ENCODE measurements around the gene OLFML2B.

The OLFML2B gene

DNA sequence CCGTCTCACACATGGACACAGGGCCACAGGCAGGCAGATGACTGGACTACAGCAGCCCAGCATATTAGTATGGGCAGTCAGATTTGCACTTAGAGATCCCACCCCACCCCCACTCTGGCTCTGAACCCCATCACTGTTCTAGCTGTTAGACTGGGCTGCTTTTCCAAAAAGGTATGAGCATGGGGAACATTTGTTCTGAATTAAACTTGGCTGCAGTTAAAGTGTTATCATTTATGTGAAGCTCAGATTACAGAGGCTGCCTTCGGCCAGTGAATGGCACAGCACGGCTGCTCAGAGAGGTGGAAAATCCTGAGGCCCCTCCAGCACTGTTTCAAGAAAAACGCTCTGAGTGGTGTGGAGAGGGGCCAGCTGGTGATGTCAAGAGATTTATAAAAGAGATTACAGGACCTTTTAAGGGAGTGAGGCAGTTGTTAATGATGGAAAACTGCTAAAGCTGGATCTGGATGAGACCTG lies 38.9 kb upstream of the OLFML2B start (continued):
- peak; percentile 54; the same call in 1 of the 2 replicates for TF ChIP-seq ZNF366 (tag by site-specific recombination; conservative IDR thresholded peaks at IDR 0.05)
- peak; percentile 76 for TF ChIP-seq ZXDB (tag by site-specific recombination; IDR thresholded peaks at IDR 0.05)
- peak; percentile 61 for TF ChIP-seq ZFP69B (tag by site-specific recombination; IDR thresholded peaks at IDR 0.05)
- peak; percentile 69; the same call in 1 of the 2 replicates for TF ChIP-seq ZBTB48 (tag by site-specific recombination; IDR thresholded peaks at IDR 0.05)
- TF ChIP-seq, protein P1, sequence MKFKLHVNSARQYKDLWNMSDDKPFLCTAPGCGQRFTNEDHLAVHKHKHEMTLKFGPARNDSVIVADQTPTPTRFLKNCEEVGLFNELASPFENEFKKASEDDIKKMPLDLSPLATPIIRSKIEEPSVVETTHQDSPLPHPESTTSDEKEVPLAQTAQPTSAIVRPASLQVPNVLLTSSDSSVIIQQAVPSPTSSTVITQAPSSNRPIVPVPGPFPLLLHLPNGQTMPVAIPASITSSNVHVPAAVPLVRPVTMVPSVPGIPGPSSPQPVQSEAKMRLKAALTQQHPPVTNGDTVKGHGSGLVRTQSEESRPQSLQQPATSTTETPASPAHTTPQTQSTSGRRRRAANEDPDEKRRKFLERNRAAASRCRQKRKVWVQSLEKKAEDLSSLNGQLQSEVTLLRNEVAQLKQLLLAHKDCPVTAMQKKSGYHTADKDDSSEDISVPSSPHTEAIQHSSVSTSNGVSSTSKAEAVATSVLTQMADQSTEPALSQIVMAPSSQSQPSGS (tag by site-specific recombination; IDR thresholded peaks at IDR 0.05; ENCODE audit: low read depth), result 0 out of 2 replicates have a peak, but pooled peaks have one; percentile 33
- TF ChIP-seq ZNF785 (tag by site-specific recombination; IDR thresholded peaks at IDR 0.05), result no peak
- peak; percentile 51; the same call in 1 of the 2 replicates for TF ChIP-seq OSR2 (tag by site-specific recombination; IDR thresholded peaks at IDR 0.05)
- no peak for TF ChIP-seq ZNF501 (tag by site-specific recombination; IDR thresholded peaks at IDR 0.05)
- TF ChIP-seq MZF1 (tag by site-specific recombination; IDR thresholded peaks at IDR 0.05; ENCODE audit: borderline replicate concordance), result peak; percentile 78; the same call in 1 of the 2 replicates
- TF ChIP-seq, protein P2, sequence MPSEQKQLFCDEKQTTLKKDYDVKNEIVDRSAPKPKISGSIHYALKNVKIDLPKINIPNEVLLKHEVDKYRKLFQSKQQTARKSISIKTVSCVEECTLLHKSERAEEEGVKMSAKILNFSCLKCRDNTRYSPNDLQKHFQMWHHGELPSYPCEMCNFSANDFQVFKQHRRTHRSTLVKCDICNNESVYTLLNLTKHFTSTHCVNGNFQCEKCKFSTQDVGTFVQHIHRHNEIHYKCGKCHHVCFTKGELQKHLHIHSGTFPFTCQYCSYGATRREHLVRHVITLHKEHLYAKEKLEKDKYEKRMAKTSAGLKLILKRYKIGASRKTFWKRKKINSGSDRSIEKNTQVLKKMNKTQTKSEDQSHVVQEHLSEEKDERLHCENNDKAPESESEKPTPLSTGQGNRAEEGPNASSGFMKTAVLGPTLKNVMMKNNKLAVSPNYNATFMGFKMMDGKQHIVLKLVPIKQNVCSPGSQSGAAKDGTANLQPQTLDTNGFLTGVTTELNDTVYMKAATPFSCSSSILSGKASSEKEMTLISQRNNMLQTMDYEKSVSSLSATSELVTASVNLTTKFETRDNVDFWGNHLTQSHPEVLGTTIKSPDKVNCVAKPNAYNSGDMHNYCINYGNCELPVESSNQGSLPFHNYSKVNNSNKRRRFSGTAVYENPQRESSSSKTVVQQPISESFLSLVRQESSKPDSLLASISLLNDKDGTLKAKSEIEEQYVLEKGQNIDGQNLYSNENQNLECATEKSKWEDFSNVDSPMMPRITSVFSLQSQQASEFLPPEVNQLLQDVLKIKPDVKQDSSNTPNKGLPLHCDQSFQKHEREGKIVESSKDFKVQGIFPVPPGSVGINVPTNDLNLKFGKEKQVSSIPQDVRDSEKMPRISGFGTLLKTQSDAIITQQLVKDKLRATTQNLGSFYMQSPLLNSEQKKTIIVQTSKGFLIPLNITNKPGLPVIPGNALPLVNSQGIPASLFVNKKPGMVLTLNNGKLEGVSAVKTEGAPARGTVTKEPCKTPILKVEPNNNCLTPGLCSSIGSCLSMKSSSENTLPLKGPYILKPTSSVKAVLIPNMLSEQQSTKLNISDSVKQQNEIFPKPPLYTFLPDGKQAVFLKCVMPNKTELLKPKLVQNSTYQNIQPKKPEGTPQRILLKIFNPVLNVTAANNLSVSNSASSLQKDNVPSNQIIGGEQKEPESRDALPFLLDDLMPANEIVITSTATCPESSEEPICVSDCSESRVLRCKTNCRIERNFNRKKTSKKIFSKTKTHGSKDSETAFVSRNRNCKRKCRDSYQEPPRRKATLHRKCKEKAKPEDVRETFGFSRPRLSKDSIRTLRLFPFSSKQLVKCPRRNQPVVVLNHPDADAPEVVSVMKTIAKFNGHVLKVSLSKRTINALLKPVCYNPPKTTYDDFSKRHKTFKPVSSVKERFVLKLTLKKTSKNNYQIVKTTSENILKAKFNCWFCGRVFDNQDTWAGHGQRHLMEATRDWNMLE (tag by site-specific recombination; conservative IDR thresholded peaks at IDR 0.05; ENCODE audit: low read depth), result no peak
- TF ChIP-seq, protein P3, sequence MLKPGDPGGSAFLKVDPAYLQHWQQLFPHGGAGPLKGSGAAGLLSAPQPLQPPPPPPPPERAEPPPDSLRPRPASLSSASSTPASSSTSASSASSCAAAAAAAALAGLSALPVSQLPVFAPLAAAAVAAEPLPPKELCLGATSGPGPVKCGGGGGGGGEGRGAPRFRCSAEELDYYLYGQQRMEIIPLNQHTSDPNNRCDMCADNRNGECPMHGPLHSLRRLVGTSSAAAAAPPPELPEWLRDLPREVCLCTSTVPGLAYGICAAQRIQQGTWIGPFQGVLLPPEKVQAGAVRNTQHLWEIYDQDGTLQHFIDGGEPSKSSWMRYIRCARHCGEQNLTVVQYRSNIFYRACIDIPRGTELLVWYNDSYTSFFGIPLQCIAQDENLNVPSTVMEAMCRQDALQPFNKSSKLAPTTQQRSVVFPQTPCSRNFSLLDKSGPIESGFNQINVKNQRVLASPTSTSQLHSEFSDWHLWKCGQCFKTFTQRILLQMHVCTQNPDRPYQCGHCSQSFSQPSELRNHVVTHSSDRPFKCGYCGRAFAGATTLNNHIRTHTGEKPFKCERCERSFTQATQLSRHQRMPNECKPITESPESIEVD (tag by site-specific recombination; IDR thresholded peaks at IDR 0.05), result peak; percentile 100
- TF ChIP-seq, protein P4, sequence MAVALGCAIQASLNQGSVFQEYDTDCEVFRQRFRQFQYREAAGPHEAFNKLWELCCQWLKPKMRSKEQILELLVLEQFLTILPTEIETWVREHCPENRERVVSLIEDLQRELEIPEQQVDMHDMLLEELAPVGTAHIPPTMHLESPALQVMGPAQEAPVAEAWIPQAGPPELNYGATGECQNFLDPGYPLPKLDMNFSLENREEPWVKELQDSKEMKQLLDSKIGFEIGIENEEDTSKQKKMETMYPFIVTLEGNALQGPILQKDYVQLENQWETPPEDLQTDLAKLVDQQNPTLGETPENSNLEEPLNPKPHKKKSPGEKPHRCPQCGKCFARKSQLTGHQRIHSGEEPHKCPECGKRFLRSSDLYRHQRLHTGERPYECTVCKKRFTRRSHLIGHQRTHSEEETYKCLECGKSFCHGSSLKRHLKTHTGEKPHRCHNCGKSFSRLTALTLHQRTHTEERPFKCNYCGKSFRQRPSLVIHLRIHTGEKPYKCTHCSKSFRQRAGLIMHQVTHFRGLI (tag by site-specific recombination; IDR thresholded peaks at IDR 0.05), result peak; percentile 33; the same call in 1 of the 2 replicates
- TF ChIP-seq OVOL3 (tag by site-specific recombination; IDR thresholded peaks at IDR 0.05), result 0 out of 2 replicates have a peak, but pooled peaks have one; percentile 12
- peak; percentile 57 for TF ChIP-seq KLF10 (tag by site-specific recombination; IDR thresholded peaks at IDR 0.05)
- TF ChIP-seq ZNF335 (tag by site-specific recombination; conservative IDR thresholded peaks at IDR 0.05), result no peak
- TF ChIP-seq, protein P5, sequence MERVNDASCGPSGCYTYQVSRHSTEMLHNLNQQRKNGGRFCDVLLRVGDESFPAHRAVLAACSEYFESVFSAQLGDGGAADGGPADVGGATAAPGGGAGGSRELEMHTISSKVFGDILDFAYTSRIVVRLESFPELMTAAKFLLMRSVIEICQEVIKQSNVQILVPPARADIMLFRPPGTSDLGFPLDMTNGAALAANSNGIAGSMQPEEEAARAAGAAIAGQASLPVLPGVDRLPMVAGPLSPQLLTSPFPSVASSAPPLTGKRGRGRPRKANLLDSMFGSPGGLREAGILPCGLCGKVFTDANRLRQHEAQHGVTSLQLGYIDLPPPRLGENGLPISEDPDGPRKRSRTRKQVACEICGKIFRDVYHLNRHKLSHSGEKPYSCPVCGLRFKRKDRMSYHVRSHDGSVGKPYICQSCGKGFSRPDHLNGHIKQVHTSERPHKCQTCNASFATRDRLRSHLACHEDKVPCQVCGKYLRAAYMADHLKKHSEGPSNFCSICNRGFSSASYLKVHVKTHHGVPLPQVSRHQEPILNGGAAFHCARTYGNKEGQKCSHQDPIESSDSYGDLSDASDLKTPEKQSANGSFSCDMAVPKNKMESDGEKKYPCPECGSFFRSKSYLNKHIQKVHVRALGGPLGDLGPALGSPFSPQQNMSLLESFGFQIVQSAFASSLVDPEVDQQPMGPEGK (tag by site-specific recombination; IDR thresholded peaks at IDR 0.05), result peak; percentile 87
- TF ChIP-seq GLIS1 (tag by site-specific recombination; IDR thresholded peaks at IDR 0.05), result peak; percentile 34; the same call in 1 of the 2 replicates
- TF ChIP-seq ZNF777 (tag by site-specific recombination; IDR thresholded peaks at IDR 0.05; ENCODE audit: borderline replicate concordance), result no peak
- peak; percentile 27; the same call in 1 of the 2 replicates for TF ChIP-seq SP7 (tag by site-specific recombination; IDR thresholded peaks at IDR 0.05)
- peak; percentile 97 for TF ChIP-seq ZSCAN30 (tag by site-specific recombination; IDR thresholded peaks at IDR 0.05)
- no peak for TF ChIP-seq ZNF239 (tag by site-specific recombination; IDR thresholded peaks at IDR 0.05)
- peak; percentile 91 for TF ChIP-seq FEZF1 (tag by site-specific recombination; IDR thresholded peaks at IDR 0.05)
- no peak for TF ChIP-seq ZNF37A (tag by site-specific recombination; IDR thresholded peaks at IDR 0.05)
- 0 out of 2 replicates have a peak, but pooled peaks have one; percentile 12 for TF ChIP-seq ZNF10 (tag by site-specific recombination; IDR thresholded peaks at IDR 0.05)
- TF ChIP-seq, protein P6, sequence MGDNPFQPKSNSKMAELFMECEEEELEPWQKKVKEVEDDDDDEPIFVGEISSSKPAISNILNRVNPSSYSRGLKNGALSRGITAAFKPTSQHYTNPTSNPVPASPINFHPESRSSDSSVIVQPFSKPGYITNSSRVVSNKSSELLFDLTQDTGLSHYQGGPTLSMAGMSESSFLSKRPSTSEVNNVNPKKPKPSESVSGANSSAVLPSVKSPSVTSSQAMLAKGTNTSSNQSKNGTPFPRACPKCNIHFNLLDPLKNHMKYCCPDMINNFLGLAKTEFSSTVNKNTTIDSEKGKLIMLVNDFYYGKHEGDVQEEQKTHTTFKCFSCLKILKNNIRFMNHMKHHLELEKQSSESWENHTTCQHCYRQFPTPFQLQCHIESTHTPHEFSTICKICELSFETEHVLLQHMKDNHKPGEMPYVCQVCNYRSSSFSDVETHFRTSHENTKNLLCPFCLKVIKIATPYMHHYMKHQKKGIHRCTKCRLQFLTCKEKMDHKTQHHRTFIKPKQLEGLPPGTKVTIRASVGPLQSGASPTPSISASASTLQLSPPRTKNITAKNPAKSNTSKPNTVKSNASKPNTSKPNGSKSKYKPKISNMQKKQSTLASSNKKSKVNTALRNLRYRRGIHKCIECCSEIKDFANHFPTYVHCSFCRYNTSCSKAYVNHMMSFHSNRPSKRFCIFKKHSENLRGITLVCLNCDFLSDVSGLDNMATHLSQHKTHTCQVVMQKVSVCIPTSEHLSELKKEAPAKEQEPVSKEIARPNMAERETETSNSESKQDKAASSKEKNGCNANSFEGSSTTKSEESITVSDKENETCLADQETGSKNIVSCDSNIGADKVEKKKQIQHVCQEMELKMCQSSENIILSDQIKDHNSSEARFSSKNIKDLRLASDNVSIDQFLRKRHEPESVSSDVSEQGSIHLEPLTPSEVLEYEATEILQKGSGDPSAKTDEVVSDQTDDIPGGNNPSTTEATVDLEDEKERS (tag by site-specific recombination; IDR thresholded peaks at IDR 0.05), result no peak
- peak; percentile 87 for TF ChIP-seq ZNF843 (tag by site-specific recombination; IDR thresholded peaks at IDR 0.05)

Data from HEK293 (cell line).